OCI-LY7 (cell line): ENCODE data around the gene B3GNT8. TPM values are rescaled to one million over a fixed set of nuclear protein-coding genes. Genes with fewer than 3 reads are reported as not detected.

Source experiments
- Bru-seq: library from RNA; stranded (reverse); fragments of 400-500 nt; gene quantifications from one replicate; lab custom pipeline; 2021; lab: Mats Ljungman, UMichigan
- BruChase-seq, 2 experiments: library from RNA; stranded (reverse); fragments of 400-500 nt; gene quantifications; one replicate each; lab custom pipeline; 2021; lab: Mats Ljungman, UMichigan
- BruUV-seq: library from RNA; stranded (reverse); fragments of 400-500 nt; replicated peaks from 2 replicates; lab custom pipeline; 2021; lab: Mats Ljungman, UMichigan
- CTCF ChIA-PET: fragments of 300-600 bp; sonication (Branson Sonifier 250); formaldehyde crosslinking; loops from one replicate; lab custom pipeline; 2022; ENCODE audit warnings: antibody characterized with exemption; ENCODE audit not compliant: unreplicated experiment; lab: Charles Lee
- POLR2A ChIA-PET: fragments of 300-600 bp; sonication (Branson Sonifier 250); formaldehyde crosslinking; loops from one replicate; lab custom pipeline; 2022; ENCODE audit warnings: antibody characterized with exemption; lab: Charles Lee
- DNase-seq: peaks from one replicate; pipeline ENCODE4 v3.0.0-alpha.2; 2015; ENCODE audit warnings: low spot score
- H2AFZ ChIP-seq: fragments of 200-600 bp; sonication (generic), shearing (Covaris generic); 2 replicates; pipeline ENCODE4 v1.6.1; 2014; ENCODE audit warnings: mild to moderate bottlenecking, antibody characterized with exemption, low read length, moderate library complexity
- H3K27ac ChIP-seq: fragments of 200-600 bp; sonication (generic); 2 replicates; pipeline ENCODE4 v1.5.1; 2014; ENCODE audit warnings: mixed run types, low read depth, mild to moderate bottlenecking, moderate library complexity, low read length, inconsistent platforms; ENCODE audit not compliant: poor library complexity, severe bottlenecking
- H3K36me3 ChIP-seq: fragments of 200-600 bp; sonication (generic); 2 replicates; pipeline ENCODE4 v1.6.1; 2014; ENCODE audit warnings: mild to moderate bottlenecking, antibody characterized with exemption, low read length, moderate library complexity, mixed read lengths; ENCODE audit not compliant: insufficient read depth
- H3K4me1 ChIP-seq: fragments of 200-600 bp; sonication (generic); 2 replicates; pipeline ENCODE4 v1.5.1; 2014; ENCODE audit warnings: mild to moderate bottlenecking, low read length; ENCODE audit not compliant: insufficient read depth, poor library complexity, severe bottlenecking
- H3K4me2 ChIP-seq: fragments of 200-600 bp; sonication (generic); 2 replicates; pipeline ENCODE4 v1.6.1; 2014; ENCODE audit warnings: mild to moderate bottlenecking, low read length
- H3K4me3 ChIP-seq: fragments of 200-600 bp; sonication (generic); 2 replicates; pipeline ENCODE4 v1.5.1; 2014; ENCODE audit warnings: mild to moderate bottlenecking, low read depth, low read length; ENCODE audit not compliant: poor library complexity, severe bottlenecking
- H3K79me2 ChIP-seq: fragments of 200-600 bp; sonication (generic); 2 replicates; pipeline ENCODE4 v1.6.1; 2016; ENCODE audit warnings: low read depth, mild to moderate bottlenecking, low read length, moderate library complexity, mixed read lengths; ENCODE audit not compliant: insufficient read depth
- H3K9me2 ChIP-seq: fragments of 200-600 bp; sonication (generic); 2 replicates; pipeline ENCODE4 v1.6.1; 2016; ENCODE audit warnings: mild to moderate bottlenecking, low read length, mixed read lengths; ENCODE audit not compliant: insufficient read depth
- H3K9me3 ChIP-seq: fragments of 200-600 bp; sonication (generic); 2 replicates; pipeline ENCODE4 v1.6.1; 2014; ENCODE audit warnings: mild to moderate bottlenecking, mixed run types, low read length, mixed read lengths
- H4K20me1 ChIP-seq: fragments of 200-600 bp; sonication (generic); 2 replicates; pipeline ENCODE4 v1.6.1; 2014; ENCODE audit warnings: mild to moderate bottlenecking, antibody characterized with exemption, low read length, moderate library complexity, mixed read lengths; ENCODE audit not compliant: insufficient read depth
- CTCF ChIP-seq: fragments of 200-600 bp; sonication (generic); conservative IDR thresholded peaks from 2 replicates; pipeline ENCODE4 v1.5.1; 2014; ENCODE audit warnings: mild to moderate bottlenecking, antibody characterized with exemption, low read length, moderate library complexity, mixed read lengths
- EZH2phosphoT487 ChIP-seq: fragments of 200-600 bp; sonication (generic); IDR thresholded peaks from 2 replicates; pipeline ENCODE4 v1.6.1; 2018; ENCODE audit warnings: low read depth, borderline replicate concordance, mild to moderate bottlenecking, mixed run types, antibody characterized with exemption, low read length, moderate library complexity, mixed read lengths
- intact Hi-C: fragments of 100-400 bp; cut with micrococcal nuclease; formaldehyde crosslinking; loops from one replicate; pipeline ENCODE4 v1.10.0; 2022; ENCODE audit not compliant: unreplicated experiment
- long read RNA-seq: library from polyadenylated mRNA; stranded (forward); transcript quantifications from one replicate; pipeline ENCODE4 v2.0.0, GENCODE V29; 2022
- total RNA-seq, 2 experiments: library from RNA; depleted of rRNA in 1 of 2; stranded (reverse); fragments of >200 nt in 1 of 2; shearing (Covaris generic) in 1 of 2; gene quantifications; 2 replicates each; pipeline ENCODE4 v1.2.3, GENCODE V29; 2014 to 2022

Gene B3GNT8
- total RNA-seq (2014; rRNA removed; shearing (Covaris generic)) (0.47 TPM in 1 of 2 replicates, not detected in the other), total RNA-seq (2022) (0.40 TPM in 1 of 2 replicates, not detected in the other), Bru-seq, nascent RNA (percentile 23 among the genes with signal in this experiment), BruChase-seq, experiment 1, labeled RNA remaining after a 6-hour chase (percentile 21 among the genes with signal in this experiment), BruChase-seq, experiment 2, labeled RNA remaining after a 2-hour chase (percentile 31 among the genes with signal in this experiment)
- long read RNA-seq = 0 reads

- no TSS peak for BruUV-seq
- CTCF ChIA-PET = no interaction called here
- peaks cover 25% of the 10 kb centered on the region for H3K36me3 ChIP-seq
- no peaks in the 10 kb centered on the region for H3K4me1 ChIP-seq
- TF ChIP-seq CTCF (no peak), EZH2phosphoT487 (no peak)
- no peak within 1 kb of the TSS for H3K4me2 ChIP-seq
- H4K20me1 ChIP-seq = no peaks in the 10 kb centered on the region
- no peaks in the 10 kb centered on the region for H3K9me3 ChIP-seq
- no peak within 1 kb of the TSS for H2AFZ ChIP-seq
- no peak within 1 kb of the TSS for H3K27ac ChIP-seq
- intact Hi-C loops = no loop called here
- H3K4me3 ChIP-seq = no peak within 1 kb of the TSS
- no peaks in the 10 kb centered on the region for H3K9me2 ChIP-seq
- no peaks in the 10 kb centered on the region for H3K79me2 ChIP-seq
- DNase-seq = no peak
- POLR2A ChIA-PET = no interaction called here
These were observed at the start of gene B3GNT8 for GRCh38 chr19:41426952-41427646. B3GNT8 (minus strand) TSS chr19:41427374; CDS start chr19:41426778, 596 bp downstream.

- no peaks in the 10 kb centered on the region for H3K36me3 ChIP-seq
- BruUV-seq = no TSS peak
- H3K4me2 ChIP-seq = peak overlapping the region; percentile 25
- CTCF ChIA-PET = no interaction called here
- no peak overlapping the region; the same call in 1 of the 2 replicates for H2AFZ ChIP-seq
- POLR2A ChIA-PET = no interaction called here
- H3K79me2 ChIP-seq = no peaks in the 10 kb centered on the region
- no peaks in the 10 kb centered on the region for H3K9me3 ChIP-seq
- H3K4me1 ChIP-seq = peaks cover 11% of the 10 kb centered on the region
- H3K9me2 ChIP-seq = no peaks in the 10 kb centered on the region
- no peak overlapping the region for H3K4me3 ChIP-seq
- peak; percentile 50 for DNase-seq
- TF ChIP-seq EZH2phosphoT487 (no peak), CTCF (no peak)
- no peak overlapping the region for H3K27ac ChIP-seq
- intact Hi-C loops = no loop called here
- H4K20me1 ChIP-seq = no peaks in the 10 kb centered on the region
These were observed 49.4 kb upstream of the B3GNT8 start for GRCh38 chr19:41476583-41476982.
